CD4-positive, CD25-positive, alpha-beta regulatory T cell (primary cell): ENCODE data around the gene CTCF. TPM values are rescaled to one million over a fixed set of nuclear protein-coding genes. Genes with fewer than 3 reads are reported as not detected.

Source experiments
- ATAC-seq, 2 donors: fragments of 150-1000 bp; cut with Tn5 transposase; one replicate each; pipeline ENCODE4 v1.10.0; 2021; ENCODE audit warnings: low read depth in 2 of 2, moderate number of reproducible peaks in 2 of 2, moderate library complexity in 1 of 2
- DNase-seq, 3 donors: peaks; one replicate each; pipeline versions ENCODE4 v3.0.0 to v3.0.0-alpha.2; 2012 to 2022; ENCODE audit warnings: mixed read lengths in 1 of 3
- H3K27ac ChIP-seq: one replicate; pipeline ENCODE4 v1.7.0; 2013; ENCODE audit warnings: mild to moderate bottlenecking, low read length; ENCODE audit not compliant: insufficient read depth, poor library complexity, severe bottlenecking
- H3K27me3 ChIP-seq: one replicate; pipeline ENCODE4 v1.7.0; 2013; ENCODE audit warnings: low read length; ENCODE audit not compliant: control insufficient read depth, insufficient read depth
- H3K36me3 ChIP-seq: one replicate; pipeline ENCODE4 v1.7.0; 2013; ENCODE audit warnings: mild to moderate bottlenecking, low read length, moderate library complexity; ENCODE audit not compliant: control insufficient read depth, insufficient read depth
- H3K4me1 ChIP-seq: 2 replicates; pipeline ENCODE4 v1.7.0; 2013; ENCODE audit warnings: mild to moderate bottlenecking, low read length; ENCODE audit not compliant: insufficient read depth, control insufficient read depth, poor library complexity, severe bottlenecking
- H3K4me3 ChIP-seq: one replicate; pipeline ENCODE4 v1.7.0; 2013; ENCODE audit warnings: low read depth, mild to moderate bottlenecking, low read length, moderate library complexity
- H3K9me3 ChIP-seq, 2 experiments: 1 replicate in 1 of 2; 2 replicates in 1 of 2; pipeline ENCODE4 v1.7.0; 2013; ENCODE audit warnings: low read length in 2 of 2, mild to moderate bottlenecking in 1 of 2, moderate library complexity in 1 of 2; ENCODE audit not compliant: control insufficient read depth in 2 of 2
- H3K27ac Mint-ChIP-seq, 3 donors: one replicate each; pipeline ENCODE4 v1.8.0; 2020 to 2022; ENCODE audit warnings: mild to moderate bottlenecking in 3 of 3, mixed read lengths in 3 of 3, moderate library complexity in 2 of 3
- H3K27me3 Mint-ChIP-seq: one replicate; pipeline ENCODE4 v1.8.0; 2022; ENCODE audit warnings: mild to moderate bottlenecking, mixed read lengths
- H3K36me3 Mint-ChIP-seq: one replicate; pipeline ENCODE4 v1.8.0; 2020; ENCODE audit warnings: mixed read lengths
- H3K4me1 Mint-ChIP-seq, 4 donors: one replicate each; pipeline ENCODE4 v1.8.0; 2020 to 2022; ENCODE audit warnings: mixed read lengths in 4 of 4, mild to moderate bottlenecking in 1 of 4
- H3K4me3 Mint-ChIP-seq, 4 donors: one replicate each; pipeline ENCODE4 v1.8.0; 2020 to 2022; ENCODE audit warnings: mild to moderate bottlenecking in 4 of 4, mixed read lengths in 4 of 4, moderate library complexity in 3 of 4
- H3K9me3 Mint-ChIP-seq, 7 donors: one replicate each; pipeline ENCODE4 v1.8.0; 2020 to 2022; ENCODE audit warnings: mixed read lengths in 7 of 7, mild to moderate bottlenecking in 3 of 7, moderate library complexity in 2 of 7
- polyA plus RNA-seq, 4 donors: library from polyadenylated mRNA; unstranded; fragments of 300-500 nt; fragmentation: Illumina TruSeq; gene quantifications; one replicate each; pipeline ENCODE4 v1.2.3, GENCODE V29; 2021
- total RNA-seq: library from RNA; stranded (reverse); gene quantifications from one replicate; pipeline ENCODE4 v1.2.3, GENCODE V29; 2022

CTCF gene
- total and polyA plus RNA-seq, 5 donors from 2014 or later: 44.5 to 80.2 (median 53.0) TPM

DNA sequence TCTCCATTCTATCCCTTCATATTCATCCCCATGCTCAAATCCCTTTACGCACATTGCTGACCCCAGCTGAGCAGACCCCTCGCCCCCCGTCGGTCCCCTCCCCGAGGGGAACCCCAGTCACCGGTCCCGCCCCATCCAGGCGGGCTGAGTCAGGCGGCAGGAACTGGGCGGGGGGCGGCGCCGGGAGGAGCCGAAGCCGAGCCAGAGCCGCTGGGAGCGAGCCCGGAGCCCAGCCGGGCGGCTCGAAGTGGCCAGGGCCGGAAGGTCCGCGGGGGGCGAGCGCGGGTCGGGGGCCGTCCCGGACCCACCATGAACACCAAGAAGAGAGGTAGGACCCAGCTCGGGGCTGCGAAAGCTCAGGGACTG lies 25.1 kb upstream of the CTCF start:
- ATAC-seq: peak; percentile 14 to 40
- DNase-seq: peak in 1 of 3 donors; percentile 44
- Mint-ChIP-seq H3K27ac (peak overlapping the region; percentile 80 to 86 (median 85)), H3K4me3 (peak overlapping the region; percentile 81 to 93 (median 84)), H3K4me1 (peaks cover 2 to 62% (median 23%) of the 10 kb centered on the region in 4 donors), H3K27me3 (peaks cover 35% of the 10 kb centered on the region), H3K9me3 (no peaks in the 10 kb centered on the region), H3K36me3 (peaks cover 9% of the 10 kb centered on the region)
- Histone ChIP-seq H3K4me1 (peaks cover 18% of the 10 kb centered on the region), H3K27me3 (peaks cover 2% of the 10 kb centered on the region), H3K27ac (peak overlapping the region; percentile 78), H3K9me3 (no peaks in the 10 kb centered on the region), H3K36me3 (peaks cover 3% of the 10 kb centered on the region), H3K4me3 (no peak overlapping the region)

DNA sequence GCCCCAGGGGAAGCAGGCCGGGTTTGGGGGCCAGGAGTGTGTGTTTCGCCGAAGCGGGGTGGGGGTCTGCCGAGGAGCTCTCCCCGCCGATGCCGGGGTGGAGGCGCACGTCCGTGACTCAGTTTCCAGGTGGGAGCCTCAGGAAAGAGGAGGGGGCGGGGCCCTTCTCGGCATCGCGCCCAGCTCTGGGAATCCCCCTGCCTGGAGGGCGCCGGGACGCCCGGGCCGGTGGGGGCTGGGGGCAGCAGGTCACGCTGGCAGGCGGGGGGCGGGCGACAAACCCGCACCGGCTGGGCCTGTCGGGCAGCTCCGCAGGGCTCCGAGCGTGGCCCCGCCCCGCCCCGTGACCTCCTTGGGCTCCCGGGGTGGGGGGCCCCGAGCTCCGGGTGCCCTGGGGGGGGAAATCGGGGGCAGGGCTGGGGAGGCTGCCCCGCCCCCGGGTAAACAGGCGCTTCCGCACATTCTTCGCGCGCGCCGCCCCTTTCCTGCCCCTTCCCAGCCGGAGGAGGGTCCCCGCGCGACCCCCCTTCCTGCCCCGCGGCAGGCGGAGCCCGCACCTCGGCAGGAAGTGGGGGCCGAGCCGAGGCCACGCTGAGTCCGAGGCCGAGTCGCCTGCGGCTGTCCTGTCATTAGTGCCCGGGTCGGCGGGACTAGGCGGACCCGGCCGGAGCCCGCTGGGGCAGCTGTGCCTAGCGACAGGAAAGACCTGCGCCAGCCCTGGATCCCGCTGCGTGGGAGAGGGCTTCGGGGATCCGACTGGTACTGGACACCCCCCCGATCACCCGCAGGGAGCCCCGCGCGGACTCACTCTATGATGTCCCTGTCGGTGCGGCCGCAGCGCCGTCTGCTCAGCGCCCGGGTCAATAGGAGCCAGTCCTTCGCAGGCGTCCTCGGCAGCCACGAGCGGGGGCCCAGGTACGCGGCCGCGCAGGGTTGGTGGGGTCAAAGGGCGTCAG lies 24.4 kb upstream of the CTCF start:
- H3K4me3 ChIP-seq: no peak overlapping the region
- H3K36me3 ChIP-seq: peaks cover 3% of the 10 kb centered on the region
- peak overlapping the region; percentile 53 to 87 (median 72) for H3K4me3 Mint-ChIP-seq
- ATAC-seq (peak; percentile 44 to 50), DNase-seq (peak; percentile 63 to 76 (median 75))
- no peaks in the 10 kb centered on the region for H3K9me3 ChIP-seq
- H3K27ac Mint-ChIP-seq: no peak overlapping the region
- H3K27me3 Mint-ChIP-seq: peaks cover 33% of the 10 kb centered on the region
- peaks cover 22% of the 10 kb centered on the region for H3K4me1 ChIP-seq
- peak overlapping the region; percentile 78 for H3K27ac ChIP-seq
- peaks cover 8 to 68% (median 27%) of the 10 kb centered on the region in 4 donors for H3K4me1 Mint-ChIP-seq
- H3K9me3 Mint-ChIP-seq: no peaks in the 10 kb centered on the region
- H3K36me3 Mint-ChIP-seq: peaks cover 12% of the 10 kb centered on the region
- peaks cover 1% of the 10 kb centered on the region for H3K27me3 ChIP-seq

DNA sequence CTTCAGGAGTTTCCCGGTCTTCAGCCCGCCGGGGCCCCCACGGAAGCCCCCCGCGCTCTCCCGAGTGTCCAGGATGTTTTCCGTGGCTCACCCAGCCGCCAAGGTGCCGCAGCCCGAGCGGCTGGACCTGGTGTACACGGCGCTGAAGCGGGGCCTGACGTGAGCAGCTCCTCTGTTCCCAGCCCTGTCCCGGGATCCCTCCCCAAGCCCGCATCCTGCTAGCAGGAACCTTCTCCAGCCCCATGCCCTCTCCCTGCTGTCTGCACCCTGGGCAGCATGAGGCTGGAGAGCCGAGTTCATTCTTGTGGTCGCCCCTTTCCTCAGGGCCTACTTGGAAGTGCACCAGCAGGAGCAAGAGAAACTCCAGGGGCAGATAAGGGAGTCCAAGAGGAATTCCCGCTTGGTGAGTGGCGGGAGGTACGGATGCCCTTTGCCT lies 23.6 kb upstream of the CTCF start:
- peaks cover 25% of the 10 kb centered on the region for H3K4me1 ChIP-seq
- H3K27me3 Mint-ChIP-seq: peaks cover 26% of the 10 kb centered on the region
- H3K4me1 Mint-ChIP-seq: peaks cover 8 to 69% (median 28%) of the 10 kb centered on the region in 4 donors
- no peak for DNase-seq
- no peaks in the 10 kb centered on the region for H3K27me3 ChIP-seq
- H3K36me3 Mint-ChIP-seq: peaks cover 12% of the 10 kb centered on the region
- H3K27ac ChIP-seq: peak overlapping the region; percentile 78
- no peaks in the 10 kb centered on the region for H3K9me3 Mint-ChIP-seq
- peak overlapping the region; percentile 48 to 88 (median 78) for H3K27ac Mint-ChIP-seq
- H3K36me3 ChIP-seq: peaks cover 3% of the 10 kb centered on the region
- H3K4me3 Mint-ChIP-seq: peak overlapping the region; percentile 62 to 85 (median 83)
- no peak for ATAC-seq
- H3K9me3 ChIP-seq: no peaks in the 10 kb centered on the region
- H3K4me3 ChIP-seq: no peak overlapping the region

DNA sequence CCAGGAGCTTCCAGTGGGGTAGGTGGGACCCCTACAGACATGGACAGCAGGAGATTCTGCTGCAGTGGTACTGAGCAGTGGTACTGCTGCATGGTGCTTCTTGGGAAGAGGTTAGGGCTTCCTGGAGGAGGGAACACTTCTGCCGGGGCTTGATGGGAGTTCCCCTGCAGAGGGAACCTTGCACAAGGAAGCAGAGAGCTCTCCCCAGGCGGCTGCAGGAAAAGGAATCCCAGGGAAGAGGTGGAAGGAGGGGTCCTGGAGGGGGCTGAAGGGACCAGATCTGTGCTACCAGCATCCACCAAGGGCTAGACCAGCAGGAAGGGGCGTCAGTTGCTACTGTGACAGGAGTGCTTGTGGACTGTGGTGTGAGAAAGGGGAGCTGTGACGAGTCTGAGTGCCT lies 23.1 kb upstream of the CTCF start:
- Mint-ChIP-seq H3K27me3 (peaks cover 25% of the 10 kb centered on the region), H3K27ac (peak overlapping the region; percentile 52 to 88 (median 78)), H3K4me3 (peak overlapping the region; percentile 62 to 85 (median 83)), H3K9me3 (no peaks in the 10 kb centered on the region), H3K36me3 (peaks cover 12% of the 10 kb centered on the region), H3K4me1 (peaks cover 8 to 73% (median 28%) of the 10 kb centered on the region in 4 donors)
- no peaks in the 10 kb centered on the region for H3K27me3 ChIP-seq
- H3K9me3 ChIP-seq: no peaks in the 10 kb centered on the region
- H3K36me3 ChIP-seq: peaks cover 3% of the 10 kb centered on the region
- ATAC-seq: no peak
- no peak overlapping the region for H3K4me3 ChIP-seq
- H3K27ac ChIP-seq: peak overlapping the region; percentile 78
- peaks cover 25% of the 10 kb centered on the region for H3K4me1 ChIP-seq
- no peak for DNase-seq

DNA sequence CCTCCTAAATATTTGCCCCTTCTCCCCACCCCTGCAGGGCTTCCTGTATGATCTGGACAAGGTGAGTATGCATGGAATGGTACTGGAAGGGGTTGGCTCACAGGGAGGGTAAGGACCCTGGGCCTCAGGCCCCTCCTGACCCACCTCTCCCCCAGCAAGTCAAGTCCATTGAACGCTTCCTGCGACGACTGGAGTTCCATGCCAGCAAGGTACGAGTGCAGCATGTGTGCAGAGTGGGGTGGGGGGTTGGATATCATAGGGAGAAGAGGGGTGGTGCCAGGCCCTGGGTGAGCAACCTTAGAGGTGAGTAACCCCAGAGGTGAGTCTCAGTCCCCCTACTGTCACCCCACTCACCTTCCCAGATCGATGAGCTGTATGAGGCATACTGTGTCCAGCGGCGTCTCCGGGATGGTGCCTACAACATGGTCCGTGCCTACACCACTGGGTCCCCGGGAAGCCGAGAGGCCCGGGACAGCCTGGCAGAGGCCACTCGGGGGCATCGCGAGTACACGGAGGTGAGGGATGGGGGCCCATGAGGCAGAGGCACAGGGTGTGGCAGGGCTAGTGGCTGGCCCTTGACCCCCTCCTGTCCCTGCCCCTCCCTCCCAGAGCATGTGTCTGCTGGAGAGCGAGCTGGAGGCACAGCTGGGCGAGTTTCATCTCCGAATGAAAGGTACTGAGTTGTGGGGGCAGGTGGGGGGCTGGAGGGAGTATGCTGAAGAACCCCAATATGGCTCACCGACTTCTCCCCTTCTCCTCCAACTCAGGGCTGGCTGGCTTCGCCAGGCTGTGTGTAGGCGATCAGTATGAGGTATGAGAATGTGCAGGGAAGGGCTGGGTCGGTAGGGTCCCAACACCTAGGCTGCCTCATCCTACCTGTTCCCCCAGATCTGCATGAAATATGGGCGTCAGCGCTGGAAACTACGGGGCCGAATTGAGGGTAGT lies 22.4 kb upstream of the CTCF start:
- Mint-ChIP-seq H3K36me3 (peaks cover 12% of the 10 kb centered on the region), H3K27me3 (peaks cover 21% of the 10 kb centered on the region), H3K4me3 (peak overlapping the region; percentile 64 to 85 (median 82)), H3K4me1 (peaks cover 8 to 73% (median 26%) of the 10 kb centered on the region in 4 donors), H3K9me3 (no peaks in the 10 kb centered on the region), H3K27ac (peak overlapping the region; percentile 52 to 80 (median 78))
- ATAC-seq (no peak), DNase-seq (no peak)
- peaks cover 25% of the 10 kb centered on the region for H3K4me1 ChIP-seq
- no peaks in the 10 kb centered on the region for H3K27me3 ChIP-seq
- peaks cover 3% of the 10 kb centered on the region for H3K36me3 ChIP-seq
- H3K4me3 ChIP-seq: no peak overlapping the region
- no peak overlapping the region for H3K27ac ChIP-seq
- H3K9me3 ChIP-seq: no peaks in the 10 kb centered on the region

DNA sequence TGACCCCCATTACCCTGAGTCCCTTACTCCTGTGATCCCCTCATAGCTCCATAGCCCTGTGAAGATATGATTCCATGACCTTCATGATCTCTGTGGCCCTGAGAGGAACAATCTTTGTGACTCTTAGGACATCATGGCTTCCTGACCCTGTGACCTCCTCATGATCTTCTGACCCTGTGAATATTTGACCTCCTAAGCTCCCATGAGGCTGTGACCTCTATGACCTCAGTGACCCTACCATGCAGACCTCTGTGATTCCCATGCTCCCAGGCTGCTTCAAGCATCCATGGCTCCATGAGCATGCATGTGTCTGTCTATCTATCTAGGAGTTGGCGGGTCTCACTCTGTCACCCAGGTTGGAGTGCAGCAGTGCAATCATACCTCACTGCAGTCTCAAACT lies 21.6 kb upstream of the CTCF start:
- DNase-seq (no peak), ATAC-seq (no peak)
- H3K27me3 Mint-ChIP-seq: peaks cover 14% of the 10 kb centered on the region
- H3K27ac ChIP-seq: no peak overlapping the region
- H3K36me3 ChIP-seq: peaks cover 7% of the 10 kb centered on the region
- H3K27me3 ChIP-seq: no peaks in the 10 kb centered on the region
- peaks cover 8 to 65% (median 22%) of the 10 kb centered on the region in 4 donors for H3K4me1 Mint-ChIP-seq
- H3K9me3 Mint-ChIP-seq: no peaks in the 10 kb centered on the region
- peaks cover 25% of the 10 kb centered on the region for H3K4me1 ChIP-seq
- peaks cover 12% of the 10 kb centered on the region for H3K36me3 Mint-ChIP-seq
- peak overlapping the region; percentile 10 to 80 (median 33) for H3K27ac Mint-ChIP-seq
- H3K9me3 ChIP-seq: no peaks in the 10 kb centered on the region
- no peak overlapping the region for H3K4me3 ChIP-seq
- peak overlapping the region; percentile 49 to 82 (median 65) for H3K4me3 Mint-ChIP-seq
